Ascending aorta (tissue), 2 donors: ENCODE results near the gene PLAAT3. TPM values are rescaled to one million over a fixed set of nuclear protein-coding genes. Genes with fewer than 3 reads are reported as not detected.

Source experiments
- DNase-seq, 2 donors: peaks; one replicate each; pipeline ENCODE4 v3.0.0-alpha.2; 2019; ENCODE audit warnings: low spot score in 2 of 2
- H3K27ac ChIP-seq, 2 donors: fragments of 200-600 bp; sonication (generic); one replicate each; pipeline ENCODE4 v1.5.1; 2016 to 2017; ENCODE audit warnings: mild to moderate bottlenecking in 1 of 2
- H3K27me3 ChIP-seq: fragments of 200-600 bp; sonication (generic); one replicate; pipeline ENCODE4 v1.5.1; 2017
- H3K36me3 ChIP-seq, 2 donors: fragments of 200-600 bp; sonication (generic); one replicate each; pipeline ENCODE4 v1.5.1; 2016
- H3K4me1 ChIP-seq, 2 donors: fragments of 200-600 bp; sonication (generic); one replicate each; pipeline ENCODE4 v1.5.1; 2016 to 2017; ENCODE audit warnings: mild to moderate bottlenecking in 1 of 2
- H3K4me3 ChIP-seq, 2 donors: fragments of 200-600 bp; sonication (generic); one replicate each; pipeline ENCODE4 v1.5.1; 2016 to 2017; ENCODE audit warnings: mild to moderate bottlenecking in 1 of 2
- H3K9me3 ChIP-seq, 2 donors: fragments of 200-600 bp; sonication (generic); one replicate each; pipeline ENCODE4 v1.5.1; 2016
- intact Hi-C: fragments of 100-400 bp; cut with DNase I; formaldehyde crosslinking; loops from one replicate; pipeline ENCODE4 v1.15.1; 2023
- total RNA-seq: library from RNA; depleted of rRNA; stranded (reverse); fragments of >200 nt; gene quantifications from one replicate; pipeline ENCODE4 v1.1.0, GENCODE V29; 2016
- TF ChIP-seq, protein P1 (sequence below), 3 experiments: fragments of 200-600 bp in 2 of 3; fragments of 450-650 bp in 1 of 3; sonication (generic) in 2 of 3; IDR thresholded peaks; one replicate each; pipeline ENCODE4 v1.5.1; 2016 to 2019; ENCODE audit warnings: antibody characterized with exemption in 3 of 3, mild to moderate bottlenecking in 1 of 3, moderate library complexity in 1 of 3

PLAAT3 gene
- total RNA-seq, result 21.1 TPM

DNA sequence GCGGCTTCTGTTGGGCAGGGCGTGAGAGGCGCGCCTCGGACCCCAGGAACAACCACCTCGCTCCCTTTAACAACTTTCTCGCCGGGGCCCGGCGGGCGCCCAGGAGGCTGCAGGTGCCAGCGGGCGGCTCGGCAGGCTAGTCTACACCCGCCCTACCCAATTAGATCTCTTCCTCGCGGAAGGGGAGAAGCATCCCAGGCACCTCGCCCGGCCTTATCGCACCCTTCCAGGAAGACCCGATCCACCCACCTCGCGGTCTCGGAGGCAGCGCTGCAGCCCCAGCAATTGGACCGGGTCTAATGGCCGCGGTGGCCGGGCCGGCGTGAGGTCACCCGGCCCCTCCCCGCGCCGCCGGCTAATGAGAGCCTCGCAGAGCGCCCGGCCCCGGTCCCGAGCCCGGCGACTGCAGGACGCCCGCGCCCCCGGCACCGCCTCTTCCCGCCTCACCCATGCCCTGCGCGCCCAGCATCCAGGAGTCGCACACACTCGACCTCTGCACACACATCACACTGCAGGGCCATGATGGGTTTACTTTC is at the start of gene PLAAT3:
PLAAT3 (minus strand) TSS at position 298 of the 536 bp plus-strand sequence. CDS start 419 bp downstream, outside the sequence.
- TF ChIP-seq, protein P1, sequence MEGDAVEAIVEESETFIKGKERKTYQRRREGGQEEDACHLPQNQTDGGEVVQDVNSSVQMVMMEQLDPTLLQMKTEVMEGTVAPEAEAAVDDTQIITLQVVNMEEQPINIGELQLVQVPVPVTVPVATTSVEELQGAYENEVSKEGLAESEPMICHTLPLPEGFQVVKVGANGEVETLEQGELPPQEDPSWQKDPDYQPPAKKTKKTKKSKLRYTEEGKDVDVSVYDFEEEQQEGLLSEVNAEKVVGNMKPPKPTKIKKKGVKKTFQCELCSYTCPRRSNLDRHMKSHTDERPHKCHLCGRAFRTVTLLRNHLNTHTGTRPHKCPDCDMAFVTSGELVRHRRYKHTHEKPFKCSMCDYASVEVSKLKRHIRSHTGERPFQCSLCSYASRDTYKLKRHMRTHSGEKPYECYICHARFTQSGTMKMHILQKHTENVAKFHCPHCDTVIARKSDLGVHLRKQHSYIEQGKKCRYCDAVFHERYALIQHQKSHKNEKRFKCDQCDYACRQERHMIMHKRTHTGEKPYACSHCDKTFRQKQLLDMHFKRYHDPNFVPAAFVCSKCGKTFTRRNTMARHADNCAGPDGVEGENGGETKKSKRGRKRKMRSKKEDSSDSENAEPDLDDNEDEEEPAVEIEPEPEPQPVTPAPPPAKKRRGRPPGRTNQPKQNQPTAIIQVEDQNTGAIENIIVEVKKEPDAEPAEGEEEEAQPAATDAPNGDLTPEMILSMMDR (IDR thresholded peaks at IDR 0.05), result no peak
- intact Hi-C loops, result loop anchor here (2.0 to 10.0 kb wide), 4 partner anchors 23 to 729 kb away; partner anchors contain the start of genes ATL3, PLAAT4 and SLC3A2

DNA sequence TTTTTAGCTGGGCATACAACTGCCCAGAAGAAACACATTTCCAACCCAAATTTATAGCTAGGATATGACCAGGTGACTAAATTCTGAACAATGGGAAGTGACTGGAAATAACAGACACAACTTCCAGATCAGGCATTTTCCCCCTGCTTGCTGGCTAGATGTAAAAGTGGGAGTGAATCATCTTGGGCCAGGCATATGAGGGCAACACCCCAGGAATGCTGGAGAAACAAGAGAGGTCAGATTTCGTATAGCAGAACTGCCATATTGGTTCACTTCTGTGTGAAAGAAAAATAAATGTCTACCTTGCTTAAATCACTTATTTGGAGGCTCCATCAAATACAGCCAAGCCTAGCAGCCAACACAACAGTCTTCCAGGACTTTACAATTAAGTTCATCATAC is 49.6 kb upstream of the PLAAT3 start:
- H3K9me3 ChIP-seq, result no peaks in the 10 kb centered on the region
- H3K27ac ChIP-seq, result no peak overlapping the region
- H3K27me3 ChIP-seq, result no peaks in the 10 kb centered on the region
- peaks cover 1 to 58% of the 10 kb centered on the region in 2 donors for H3K4me1 ChIP-seq
- H3K36me3 ChIP-seq, result peaks cover 0 to 4% of the 10 kb centered on the region in 2 donors
- TF ChIP-seq, protein P1 (IDR thresholded peaks at IDR 0.05), result no peak
- intact Hi-C loops, result no loop called here
- no peak for DNase-seq
- H3K4me3 ChIP-seq, result no peak overlapping the region

More for the DNA sequence above, at the start of gene PLAAT3:
- Histone ChIP-seq H3K9me3 (no peaks in the 10 kb centered on the region), H3K27ac (peak within 1 kb of the TSS; percentile 76 to 80), H3K36me3 (no peaks in the 10 kb centered on the region), H3K4me1 (peaks cover 0 to 24% of the 10 kb centered on the region in 2 donors), H3K4me3 (peak within 1 kb of the TSS; percentile 66 to 70), H3K27me3 (no peaks in the 10 kb centered on the region)
- DNase-seq, result peak; percentile 30 to 92

DNA sequence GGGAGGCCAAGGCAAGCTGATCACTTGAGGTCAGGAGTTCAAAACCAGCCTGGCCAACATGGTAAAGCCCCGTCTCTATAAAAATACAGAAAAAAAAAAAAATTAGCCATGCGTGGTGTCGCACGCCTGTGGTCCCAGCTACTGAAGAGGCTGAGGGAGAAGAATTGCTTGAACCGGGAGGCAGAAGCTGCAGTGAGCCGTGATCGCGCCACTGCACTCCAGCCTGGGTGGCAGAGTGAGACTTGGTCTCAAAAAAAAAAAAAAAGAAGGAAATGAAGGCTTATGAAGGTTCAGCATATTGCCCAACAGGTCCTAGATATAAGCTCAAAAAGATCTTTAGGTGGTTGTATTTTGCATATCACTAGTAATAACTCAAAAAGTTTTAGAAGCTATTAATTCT is 46.7 kb upstream of the PLAAT3 start:
- Histone ChIP-seq H3K36me3 (peaks cover 10 to 21% of the 10 kb centered on the region in 2 donors), H3K4me1 (peaks cover 0 to 33% of the 10 kb centered on the region in 2 donors)

DNA sequence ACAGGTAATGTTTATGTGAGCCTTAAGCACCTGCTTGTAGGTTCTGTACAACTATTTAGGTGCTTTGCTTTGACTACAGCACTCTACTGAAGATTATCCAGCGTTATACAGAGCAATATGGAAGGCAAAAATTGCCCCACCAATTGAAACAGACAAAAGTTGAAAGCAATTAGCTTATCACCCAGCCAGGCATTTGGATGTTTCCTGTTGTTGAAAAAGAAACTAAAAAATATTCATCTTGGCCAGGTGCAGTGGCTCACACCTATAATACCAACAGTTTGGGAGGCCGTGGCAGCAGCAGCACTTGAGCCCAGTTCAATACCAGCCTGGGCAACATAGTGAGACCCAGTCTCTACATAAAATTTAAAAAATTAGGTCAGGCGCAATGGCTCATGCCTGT is 38.4 kb upstream of the PLAAT3 start:
- Histone ChIP-seq H3K27me3 (no peaks in the 10 kb centered on the region), H3K27ac (no peak overlapping the region), H3K4me3 (no peak overlapping the region), H3K9me3 (no peaks in the 10 kb centered on the region), H3K4me1 (no peaks in the 10 kb centered on the region), H3K36me3 (peaks cover 43 to 85% of the 10 kb centered on the region in 2 donors)
- TF ChIP-seq, protein P1 (IDR thresholded peaks at IDR 0.05), result no peak
- no peak for DNase-seq
- intact Hi-C loops, result no loop called here

More for the DNA sequence above, 46.7 kb upstream of the PLAAT3 start:
- DNase-seq, result no peak
- intact Hi-C loops, result no loop called here
- no peak overlapping the region for H3K4me3 ChIP-seq
- TF ChIP-seq, protein P1 (IDR thresholded peaks at IDR 0.05), result no peak
- no peaks in the 10 kb centered on the region for H3K27me3 ChIP-seq
- H3K9me3 ChIP-seq, result no peaks in the 10 kb centered on the region
- H3K27ac ChIP-seq, result no peak overlapping the region

DNA sequence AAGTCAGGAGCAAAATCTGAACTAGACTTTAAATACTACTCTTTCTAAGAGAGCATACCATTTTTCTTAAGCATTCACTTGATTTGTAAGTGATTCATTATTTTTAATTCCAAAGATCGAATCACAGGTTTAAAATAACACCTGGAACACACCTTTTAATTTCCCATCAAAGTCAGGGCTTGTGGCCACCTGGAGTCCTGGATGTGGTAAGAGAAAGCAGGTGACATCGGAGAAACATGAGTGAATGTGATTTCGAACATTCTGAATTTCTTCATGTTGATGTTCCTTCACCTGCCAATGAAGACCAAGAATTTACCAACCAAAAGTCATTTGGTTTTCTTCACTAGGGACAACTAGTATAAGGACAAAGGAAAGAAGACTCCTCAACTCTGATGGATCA is 29.0 kb upstream of the PLAAT3 start:
- H3K4me3 ChIP-seq, result no peak overlapping the region
- TF ChIP-seq, protein P1 (IDR thresholded peaks at IDR 0.05), result no peak
- peaks cover 60 to 68% of the 10 kb centered on the region in 2 donors for H3K36me3 ChIP-seq
- H3K9me3 ChIP-seq, result no peaks in the 10 kb centered on the region
- no peak overlapping the region for H3K27ac ChIP-seq
- no peak for DNase-seq
- intact Hi-C loops, result no loop called here
- no peaks in the 10 kb centered on the region for H3K27me3 ChIP-seq
- no peaks in the 10 kb centered on the region for H3K4me1 ChIP-seq
